Activated naive CD4-positive, alpha-beta T cell treated with anti-CD3 and anti-CD28 coated beads, Interleukin-2, amount 50 U/mL, for 72 hours (primary cell): ENCODE data around the gene IQCE. TPM values are rescaled to one million over a fixed set of nuclear protein-coding genes. Genes with fewer than 3 reads are reported as not detected.

Experiments used
- ATAC-seq, 2 donors: fragments of 150-1000 bp; cut with Tn5 transposase; 2 replicates each; pipeline ENCODE4 v1.10.0; 2021; ENCODE audit warnings: mild to moderate bottlenecking in 2 of 2, moderate library complexity in 2 of 2
- DNase-seq, 2 donors: peaks; one replicate each; pipeline ENCODE4 v3.0.0; 2021 to 2022; ENCODE audit warnings: low spot score in 2 of 2
- H3K27ac Mint-ChIP-seq, 2 donors: one replicate each; pipeline ENCODE4 v1.8.0; 2022; ENCODE audit warnings: mild to moderate bottlenecking in 2 of 2, mixed read lengths in 2 of 2
- H3K36me3 Mint-ChIP-seq, 2 donors: one replicate each; pipeline ENCODE4 v1.8.0; 2022; ENCODE audit warnings: mixed read lengths in 2 of 2
- H3K9me3 Mint-ChIP-seq, 2 donors: one replicate each; pipeline ENCODE4 v1.8.0; 2022; ENCODE audit warnings: mixed read lengths in 2 of 2
- total RNA-seq, 2 donors: library from RNA; stranded (reverse); gene quantifications; one replicate each; pipeline ENCODE4 v1.2.3, GENCODE V29; 2022

IQCE gene
- total RNA-seq, 2 donors from 2014 or later: 7.3 to 9.5 TPM

- DNase-seq: no peak
- H3K27ac Mint-ChIP-seq: peak overlapping the region; percentile 38 to 65
Observed at GRCh38 chr7:2644562-2645273, 85.9 kb downstream of the IQCE start.

GRCh38 chr7:2645274-2645868, 86.6 kb downstream of the IQCE start:
- H3K27ac Mint-ChIP-seq: peak overlapping the region; percentile 38 to 65
- no peak for DNase-seq
- H3K36me3 Mint-ChIP-seq: no peaks in the 10 kb centered on the region
- H3K9me3 Mint-ChIP-seq: no peaks in the 10 kb centered on the region
- peak; percentile 36 to 46 for ATAC-seq

More at GRCh38 chr7:2644562-2645273, 85.9 kb downstream of the IQCE start:
- peak; percentile 16 to 56 for ATAC-seq
- Mint-ChIP-seq H3K36me3 (no peaks in the 10 kb centered on the region), H3K9me3 (no peaks in the 10 kb centered on the region)

GRCh38 chr7:2646336-2646679, 87.5 kb downstream of the IQCE start:
- DNase-seq (no peak), ATAC-seq (no peak)
- no peaks in the 10 kb centered on the region for H3K9me3 Mint-ChIP-seq
- H3K27ac Mint-ChIP-seq: no peak overlapping the region
- H3K36me3 Mint-ChIP-seq: no peaks in the 10 kb centered on the region

DNA sequence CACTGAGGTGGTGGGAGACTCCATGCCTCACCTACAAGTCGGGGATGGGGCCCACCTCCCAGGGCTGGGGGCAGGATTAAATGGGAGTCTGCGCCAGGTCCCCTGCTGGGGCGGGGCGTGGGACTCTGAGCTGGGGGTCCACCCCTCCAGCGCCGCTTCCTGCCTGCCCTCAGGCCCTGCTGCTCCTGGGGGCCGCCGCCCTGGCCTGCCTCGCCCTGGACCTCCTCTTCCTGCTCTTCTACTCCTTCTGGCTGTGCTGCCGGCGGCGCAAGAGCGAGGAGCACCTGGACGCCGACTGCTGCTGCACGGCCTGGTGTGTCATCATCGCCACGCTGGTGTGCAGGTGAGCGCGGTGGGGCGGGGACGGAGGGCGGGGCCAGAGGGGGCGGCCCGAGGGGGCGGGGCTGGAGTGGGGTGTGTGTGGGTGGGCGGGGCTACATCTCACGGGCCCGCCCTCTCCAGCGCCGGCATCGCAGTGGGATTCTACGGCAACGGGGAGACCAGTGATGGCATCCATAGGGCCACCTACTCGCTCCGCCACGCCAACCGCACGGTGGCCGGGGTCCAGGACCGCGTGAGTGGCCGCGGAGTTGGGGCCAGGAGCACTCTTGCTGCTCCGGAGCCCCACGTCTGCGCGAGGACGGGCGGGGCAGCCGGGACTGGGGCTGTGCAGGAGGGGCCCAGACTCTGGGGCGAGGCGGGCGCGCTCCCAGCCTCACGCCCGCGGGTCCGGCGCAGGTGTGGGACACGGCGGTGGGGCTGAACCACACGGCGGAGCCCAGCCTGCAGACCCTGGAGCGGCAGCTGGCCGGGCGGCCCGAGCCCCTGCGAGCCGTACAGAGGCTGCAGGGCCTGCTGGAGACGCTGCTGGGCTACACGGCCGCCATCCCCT, 88.1 kb downstream of the IQCE start:
- no peak overlapping the region for H3K27ac Mint-ChIP-seq
- ATAC-seq: no peak
- H3K9me3 Mint-ChIP-seq: no peaks in the 10 kb centered on the region

GRCh38 chr7:2647594-2648172, 88.9 kb downstream of the IQCE start:
- DNase-seq: no peak
- Mint-ChIP-seq H3K36me3 (no peaks in the 10 kb centered on the region), H3K27ac (no peak overlapping the region), H3K9me3 (no peaks in the 10 kb centered on the region)
- ATAC-seq: no peak

More for the DNA sequence above, 88.1 kb downstream of the IQCE start:
- no peaks in the 10 kb centered on the region for H3K36me3 Mint-ChIP-seq
- DNase-seq: no peak

DNA sequence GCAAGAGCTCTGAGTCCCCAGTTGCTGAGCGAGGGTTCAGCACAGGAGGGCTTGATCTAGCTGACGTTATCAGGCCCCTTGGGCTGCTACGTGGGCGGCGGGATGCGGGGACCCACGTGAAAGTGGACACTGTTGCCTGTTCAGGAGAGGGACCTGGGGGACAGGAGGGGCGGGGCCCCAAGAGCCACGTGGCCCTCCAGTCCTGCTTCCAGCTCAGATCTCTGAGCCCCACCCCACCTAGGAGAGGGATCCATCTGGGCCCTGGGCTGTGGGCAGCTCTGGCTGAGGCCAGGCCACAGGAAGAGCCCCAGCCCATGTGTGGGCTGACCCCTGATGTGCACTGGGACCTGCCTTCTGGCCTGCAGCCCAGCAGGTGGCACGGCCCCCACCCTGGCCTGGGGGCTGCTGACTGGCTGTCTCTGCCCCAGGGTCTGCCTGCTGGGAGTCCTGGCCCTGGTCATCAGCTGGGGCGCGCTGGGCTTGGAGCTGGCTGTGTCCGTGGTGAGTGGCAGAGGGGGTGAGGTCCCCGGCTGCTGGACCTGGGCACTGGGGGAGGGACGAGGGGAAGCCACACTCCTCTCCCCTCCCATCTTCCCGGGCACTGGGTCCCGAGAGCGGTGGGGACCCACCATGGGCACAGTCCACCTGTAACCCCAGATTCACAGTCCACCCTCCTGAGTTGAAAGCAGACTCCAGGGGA, 90.5 kb downstream of the IQCE start:
- no peaks in the 10 kb centered on the region for H3K9me3 Mint-ChIP-seq
- H3K36me3 Mint-ChIP-seq: no peaks in the 10 kb centered on the region
- ATAC-seq (no peak), DNase-seq (no peak)
- H3K27ac Mint-ChIP-seq: no peak overlapping the region

GRCh38 chr7:2649991-2650390, 91.2 kb downstream of the IQCE start:
- Mint-ChIP-seq H3K36me3 (no peaks in the 10 kb centered on the region), H3K9me3 (no peaks in the 10 kb centered on the region), H3K27ac (no peak overlapping the region)
- DNase-seq (no peak), ATAC-seq (no peak)

DNA sequence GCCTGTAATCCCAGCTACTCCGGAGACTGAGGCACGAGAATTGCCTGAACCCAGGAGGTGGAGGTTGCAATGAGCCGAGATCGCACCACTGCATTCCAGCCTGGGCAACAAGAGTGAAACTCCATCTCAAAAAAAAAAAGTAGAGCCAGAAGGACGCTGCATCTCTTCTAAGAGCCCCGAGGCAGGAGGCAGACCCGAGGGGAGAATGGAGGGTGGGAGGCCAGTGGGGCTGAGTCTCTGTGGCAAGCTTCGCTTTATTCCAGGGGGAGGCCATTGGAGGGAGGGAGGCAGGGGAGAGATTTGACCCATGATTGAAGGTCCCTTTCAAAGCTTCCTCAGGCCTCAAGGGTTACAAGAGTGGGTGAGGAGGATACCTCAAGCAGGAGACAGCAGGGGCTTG, 91.7 kb downstream of the IQCE start:
- Mint-ChIP-seq H3K9me3 (no peaks in the 10 kb centered on the region), H3K27ac (peak overlapping the region in 1 of 2 donors; percentile 48), H3K36me3 (no peaks in the 10 kb centered on the region)
- no peak for ATAC-seq
- DNase-seq: no peak

DNA sequence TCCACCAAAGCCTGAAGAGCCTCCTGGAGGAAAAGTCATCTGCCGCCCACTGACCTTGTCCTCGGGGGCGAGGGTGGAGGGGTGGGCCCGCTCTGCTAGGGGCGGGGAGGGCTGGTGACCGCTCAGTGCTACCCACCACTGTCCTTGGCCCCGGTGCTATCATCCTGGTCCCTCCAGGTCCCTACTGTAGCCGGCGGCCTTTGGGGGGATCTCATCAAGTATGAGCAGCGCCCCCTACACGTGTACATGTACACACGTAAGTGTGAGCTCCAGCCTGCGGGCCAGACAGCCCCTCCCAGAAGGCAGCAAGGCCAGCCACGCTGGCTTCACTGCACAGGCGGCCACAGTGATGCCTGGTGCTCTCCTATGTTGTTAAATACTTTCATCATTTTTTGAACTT, 92.6 kb downstream of the IQCE start:
- no peak for ATAC-seq
- no peak for DNase-seq
- H3K9me3 Mint-ChIP-seq: no peaks in the 10 kb centered on the region
- H3K36me3 Mint-ChIP-seq: no peaks in the 10 kb centered on the region
- H3K27ac Mint-ChIP-seq: no peak overlapping the region

GRCh38 chr7:2651847-2652735, 93.3 kb downstream of the IQCE start:
- DNase-seq: no peak
- Mint-ChIP-seq H3K27ac (peak overlapping the region in 1 of 2 donors; percentile 44), H3K36me3 (no peaks in the 10 kb centered on the region), H3K9me3 (no peaks in the 10 kb centered on the region)
- ATAC-seq: no peak

- no peak for ATAC-seq
Observed at GRCh38 chr7:2652736-2653060, 93.9 kb downstream of the IQCE start.

DNA sequence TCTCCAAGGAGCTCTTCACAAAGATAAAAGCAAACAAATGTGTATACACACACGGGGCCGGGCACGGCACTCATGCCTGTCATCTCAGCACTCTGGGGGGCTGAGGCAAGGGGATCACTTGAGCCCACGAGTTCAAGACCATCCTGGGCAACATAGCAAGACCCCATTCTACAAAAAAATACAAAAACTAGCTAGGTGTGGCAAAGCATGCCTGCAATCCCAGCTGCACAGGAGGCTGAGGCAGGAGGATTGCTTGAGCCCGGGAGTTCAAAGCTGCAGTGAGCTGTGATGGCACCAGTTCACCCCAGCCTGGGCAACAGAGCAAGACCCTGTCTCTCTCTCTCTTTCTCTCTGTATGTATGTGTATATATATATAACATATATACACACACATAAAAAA, 95.3 kb downstream of the IQCE start:
- Mint-ChIP-seq H3K9me3 (no peaks in the 10 kb centered on the region), H3K36me3 (no peaks in the 10 kb centered on the region), H3K27ac (no peak overlapping the region)
- DNase-seq: no peak
- ATAC-seq: no peak

More at GRCh38 chr7:2652736-2653060, 93.9 kb downstream of the IQCE start:
- Mint-ChIP-seq H3K9me3 (no peaks in the 10 kb centered on the region), H3K36me3 (no peaks in the 10 kb centered on the region), H3K27ac (no peak overlapping the region)
- no peak for DNase-seq

- H3K9me3 Mint-ChIP-seq: no peaks in the 10 kb centered on the region
- ATAC-seq: no peak
- H3K27ac Mint-ChIP-seq: no peak overlapping the region
- no peaks in the 10 kb centered on the region for H3K36me3 Mint-ChIP-seq
- DNase-seq: no peak
Observed at GRCh38 chr7:2655870-2656614, 97.3 kb downstream of the IQCE start.

DNA sequence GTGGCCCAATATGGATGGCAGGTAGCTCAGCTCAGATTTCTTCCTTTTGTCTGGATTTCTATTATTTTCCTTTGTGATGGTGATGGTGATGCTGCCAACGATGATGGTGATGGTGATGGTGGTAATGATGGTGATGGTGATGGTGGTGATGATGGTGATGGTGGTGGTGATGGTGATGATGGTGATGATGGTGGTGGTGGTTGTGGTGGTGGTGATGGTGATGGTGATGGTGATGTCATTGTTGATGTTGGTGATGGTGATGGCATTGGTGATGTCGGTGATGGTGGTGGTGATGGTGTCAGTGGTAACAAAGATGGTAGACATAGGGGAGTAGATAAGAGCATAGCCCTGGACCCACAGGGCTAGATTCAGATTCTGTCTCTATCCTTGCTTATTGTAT, 98.4 kb downstream of the IQCE start:
- DNase-seq: no peak
- Mint-ChIP-seq H3K9me3 (no peaks in the 10 kb centered on the region), H3K36me3 (no peaks in the 10 kb centered on the region), H3K27ac (peak overlapping the region in 1 of 2 donors; percentile 20)
- ATAC-seq: peak in 1 of 2 donors; percentile 11
